NOMO-1 treated with DMSO at 0.1 percent for 48 hours (cell line): Measurements from ENCODE around the gene SPIRE1.
A peak's percentile ranks its signal among the peaks of the same experiment; 100 is the strongest.
"Not testable (repeated sequence)": the region's sequence is repeated elsewhere in the genome, so short reads cannot be mapped to it uniquely, and the experiment has no call there.

ENCODE experiments used
- DNase-seq: peaks from one replicate; lab custom pipeline; 2025; ENCODE audit not compliant: unreplicated experiment; lab: John Stamatoyannopoulos, UW

The SPIRE1 gene

DNA sequence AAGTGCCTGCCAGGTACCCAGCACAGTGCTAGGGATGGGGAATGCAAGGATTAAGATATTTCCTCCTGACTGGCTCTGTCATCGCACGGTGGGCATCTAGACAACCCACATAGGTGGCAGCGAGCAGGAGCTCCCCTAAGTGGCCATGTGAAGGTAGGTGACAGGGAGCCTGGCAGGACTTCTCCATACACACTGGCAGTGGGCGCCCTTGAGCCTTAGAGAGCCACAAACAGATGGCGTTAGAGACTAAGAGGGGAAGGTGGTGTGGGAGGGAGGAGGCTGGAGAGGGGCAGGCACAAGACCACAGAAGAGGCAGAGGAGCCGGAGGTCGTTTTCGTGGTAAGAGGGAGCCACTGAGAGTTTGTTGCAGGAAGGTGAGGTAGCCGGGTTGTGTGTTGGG lies 235.0 kb downstream of the SPIRE1 start:
- no peak for DNase-seq

DNA sequence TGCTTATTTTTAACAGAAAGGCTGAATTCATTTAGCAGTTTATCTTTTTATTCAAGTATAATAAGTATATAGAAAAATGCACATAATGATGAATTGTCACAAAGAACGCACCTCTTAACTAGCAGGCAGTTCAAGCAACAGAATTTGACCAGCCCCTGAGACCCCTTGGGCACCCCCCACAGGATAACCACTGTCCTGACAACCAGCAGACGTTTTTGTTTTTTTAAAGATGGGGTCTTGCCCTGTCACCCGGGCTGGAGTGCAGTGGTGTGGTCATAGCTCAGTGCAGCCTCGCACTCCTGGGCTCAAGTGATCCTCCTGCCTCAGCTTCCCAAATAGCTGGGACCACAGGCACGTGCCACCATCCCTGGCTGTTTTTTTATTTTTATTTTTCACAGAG lies 236.2 kb downstream of the SPIRE1 start:
- DNase-seq = no peak

DNA sequence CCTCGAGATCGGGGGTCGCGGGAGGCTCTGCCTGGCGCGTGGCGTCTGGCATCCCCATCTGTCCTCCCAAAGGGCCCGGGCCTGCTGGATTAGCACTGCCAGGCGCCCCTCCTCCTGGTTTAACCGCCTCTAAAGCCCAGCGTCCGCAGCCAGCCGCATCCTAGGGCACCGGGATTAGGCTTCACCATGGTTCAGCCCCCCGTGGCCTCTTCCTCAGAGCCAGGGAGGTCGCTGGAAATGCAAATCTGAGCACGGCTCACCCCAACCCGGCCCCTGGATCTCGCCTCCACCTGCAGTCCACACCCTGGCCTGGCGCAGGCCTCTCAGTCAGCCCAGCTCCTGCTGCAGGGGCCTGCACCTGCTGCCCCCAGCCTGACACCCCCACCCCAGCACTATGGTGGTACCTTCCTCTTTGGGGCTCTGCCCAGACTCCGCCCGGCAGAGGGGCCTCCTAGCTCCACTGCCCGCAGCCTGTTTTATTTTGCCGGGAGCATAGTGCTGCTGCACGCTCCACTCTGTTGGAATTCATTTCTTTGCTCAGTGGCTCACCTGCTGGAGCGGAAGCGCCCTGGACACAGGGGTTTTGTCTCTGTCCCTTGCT lies 237.0 kb downstream of the SPIRE1 start:
- DNase-seq = no peak

DNA sequence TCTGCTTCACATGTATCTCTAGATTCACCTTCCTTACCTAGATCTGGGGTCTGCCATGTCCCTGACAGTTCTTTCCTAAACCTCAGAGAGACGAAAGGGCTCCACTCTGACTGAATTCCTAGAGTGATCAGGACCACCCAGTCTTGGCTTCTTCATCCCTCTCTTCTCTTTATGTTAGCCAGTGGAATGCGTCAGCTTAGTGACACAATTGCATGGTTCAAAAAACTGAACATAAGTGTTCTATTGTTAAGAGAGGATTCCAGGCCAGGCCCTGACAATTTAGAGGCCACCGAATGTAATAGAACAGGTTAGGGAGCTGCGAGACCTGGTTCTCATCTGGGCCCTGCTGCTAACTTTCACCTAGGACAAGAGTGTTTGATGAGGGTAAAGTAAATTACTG lies 240.2 kb downstream of the SPIRE1 start:
- DNase-seq = no peak

DNA sequence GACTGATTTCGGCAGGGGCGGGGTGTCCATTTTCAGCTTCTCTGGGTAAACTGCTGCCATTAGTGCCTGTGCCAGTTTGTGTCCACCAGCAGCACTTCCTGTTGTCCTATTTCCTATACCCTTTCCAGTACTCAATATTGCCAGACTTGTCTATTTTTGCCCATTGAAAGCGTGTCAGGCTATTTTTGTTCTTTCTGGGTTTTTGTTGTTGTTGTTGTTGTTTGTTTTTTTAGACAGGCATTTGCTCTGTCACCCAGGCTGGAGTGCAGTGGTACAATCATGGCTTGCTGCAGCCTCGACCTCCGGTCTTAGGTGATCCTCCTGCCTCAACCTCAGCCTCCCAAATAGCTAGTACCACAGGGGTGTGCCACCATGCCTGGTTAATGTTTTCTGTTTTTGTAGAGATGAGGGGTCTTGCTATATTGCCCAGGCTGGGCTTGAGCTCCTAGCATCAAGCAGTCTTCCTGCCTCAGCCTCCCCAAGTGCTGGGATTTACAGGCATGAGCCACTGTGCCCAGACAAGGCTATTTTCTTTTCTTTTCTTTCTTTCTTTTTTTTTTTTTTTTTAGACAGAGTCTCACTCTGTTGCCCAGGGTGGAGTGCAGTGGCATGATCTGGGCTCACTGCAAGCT lies 241.7 kb downstream of the SPIRE1 start:
- no peak for DNase-seq

DNA sequence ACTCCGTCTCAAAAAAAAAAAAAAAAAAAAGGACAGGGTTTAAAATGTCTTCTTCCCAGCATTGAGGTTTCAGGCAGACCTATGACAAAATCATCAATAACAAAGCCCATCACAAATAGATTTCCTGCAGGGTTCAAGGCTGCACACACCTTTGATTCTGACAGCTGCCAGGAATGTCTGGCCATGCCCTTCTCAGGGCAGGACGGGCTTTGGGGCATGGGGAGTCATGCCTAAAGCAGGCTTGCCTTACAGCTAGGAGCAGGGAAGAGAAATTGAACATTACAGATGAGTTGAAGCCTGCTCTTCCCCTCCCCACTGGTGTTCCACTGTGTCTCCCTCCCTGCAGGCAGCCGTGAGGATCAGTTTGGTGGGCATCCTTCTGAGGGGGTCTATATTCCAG lies 246.5 kb downstream of the SPIRE1 start:
- no peak for DNase-seq

DNA sequence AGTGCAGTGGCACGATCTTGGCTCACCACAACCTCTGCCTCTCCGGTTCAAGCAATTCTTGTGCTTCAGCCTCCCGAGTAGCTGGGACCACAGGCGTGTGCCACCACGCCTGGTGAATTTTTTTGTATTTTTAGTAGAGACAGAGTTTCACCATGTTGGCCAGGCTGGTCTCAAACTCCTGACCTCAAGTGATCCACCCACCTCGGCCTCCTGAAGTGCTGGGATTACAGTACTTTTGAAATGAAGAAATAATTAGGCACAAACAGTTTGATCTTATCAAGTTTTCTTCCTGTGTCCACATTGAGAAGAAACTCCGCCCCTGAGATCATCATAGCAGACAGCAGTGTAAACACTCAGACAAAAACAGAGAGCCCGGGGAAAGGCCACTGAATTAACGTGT lies 247.2 kb downstream of the SPIRE1 start:
- not testable (repeated sequence) for DNase-seq

DNA sequence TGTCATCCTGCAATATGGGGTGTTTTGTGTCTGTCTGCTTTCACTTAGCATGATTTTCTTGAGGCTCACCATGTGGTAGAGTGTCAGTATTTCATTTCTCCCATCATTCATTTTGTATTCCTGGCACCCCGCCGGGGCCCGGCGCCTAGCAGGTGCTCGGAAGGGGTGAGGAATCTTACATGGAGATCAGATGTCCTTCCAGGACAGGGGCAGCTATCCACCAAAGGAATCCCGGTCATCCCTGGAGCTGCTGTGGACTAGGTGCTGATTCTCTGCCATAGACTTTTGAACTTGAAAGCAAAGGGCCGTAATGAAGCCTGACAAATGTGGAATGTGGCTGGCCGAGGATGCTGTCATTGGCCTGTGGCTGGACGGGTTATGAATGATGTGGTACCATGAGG lies 247.8 kb downstream of the SPIRE1 start:
- DNase-seq = no peak

DNA sequence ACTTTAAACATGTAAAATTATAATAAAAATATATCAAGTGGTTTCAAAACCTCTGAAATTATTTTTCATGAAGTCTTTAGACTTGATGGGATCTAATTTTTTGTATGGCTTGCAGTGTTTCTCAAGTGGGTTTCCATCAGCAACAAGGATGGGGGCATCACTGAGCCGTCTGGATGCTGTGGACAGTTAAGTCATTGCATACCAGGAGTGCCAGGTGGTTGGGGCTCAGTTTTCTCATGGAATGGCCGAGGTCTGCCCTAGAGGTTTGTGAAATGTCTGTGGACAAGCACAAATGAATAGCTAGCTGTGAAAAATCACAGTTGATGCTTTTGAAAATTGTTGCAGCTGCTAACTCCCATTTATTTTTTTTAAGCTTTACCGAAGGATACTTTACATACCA lies 248.4 kb downstream of the SPIRE1 start:
- DNase-seq = no peak

DNA sequence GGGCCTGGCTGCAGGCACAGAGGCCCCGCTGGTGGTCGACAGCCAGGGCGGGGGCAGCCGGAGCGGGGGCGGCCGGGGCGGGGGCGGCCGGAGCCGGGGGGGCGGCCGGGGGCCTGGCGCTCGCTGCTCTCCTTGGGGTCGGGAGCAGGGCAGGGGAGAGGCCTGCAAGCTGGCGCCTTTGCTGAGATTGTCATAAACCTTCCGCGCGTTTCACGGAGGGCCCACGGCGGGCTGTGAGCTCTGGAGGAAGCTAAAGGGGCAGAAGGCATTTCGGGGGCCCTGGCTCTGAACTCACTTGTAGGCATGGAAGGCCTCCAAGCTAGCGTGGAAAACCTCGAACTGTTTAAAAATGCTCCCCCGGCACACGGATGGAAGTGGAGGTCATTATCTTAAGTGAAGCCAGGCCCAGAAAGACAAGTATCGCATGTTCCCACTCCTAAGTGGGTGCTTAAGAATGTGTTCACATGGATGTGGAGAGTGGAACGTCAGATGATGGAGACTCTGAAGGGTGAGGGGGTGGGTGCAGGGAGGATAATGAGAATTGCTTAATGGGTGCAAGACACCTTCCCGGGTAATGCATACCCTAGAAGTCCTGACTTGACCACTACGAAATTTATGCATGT lies 249.5 kb downstream of the SPIRE1 start:
- no peak for DNase-seq

DNA sequence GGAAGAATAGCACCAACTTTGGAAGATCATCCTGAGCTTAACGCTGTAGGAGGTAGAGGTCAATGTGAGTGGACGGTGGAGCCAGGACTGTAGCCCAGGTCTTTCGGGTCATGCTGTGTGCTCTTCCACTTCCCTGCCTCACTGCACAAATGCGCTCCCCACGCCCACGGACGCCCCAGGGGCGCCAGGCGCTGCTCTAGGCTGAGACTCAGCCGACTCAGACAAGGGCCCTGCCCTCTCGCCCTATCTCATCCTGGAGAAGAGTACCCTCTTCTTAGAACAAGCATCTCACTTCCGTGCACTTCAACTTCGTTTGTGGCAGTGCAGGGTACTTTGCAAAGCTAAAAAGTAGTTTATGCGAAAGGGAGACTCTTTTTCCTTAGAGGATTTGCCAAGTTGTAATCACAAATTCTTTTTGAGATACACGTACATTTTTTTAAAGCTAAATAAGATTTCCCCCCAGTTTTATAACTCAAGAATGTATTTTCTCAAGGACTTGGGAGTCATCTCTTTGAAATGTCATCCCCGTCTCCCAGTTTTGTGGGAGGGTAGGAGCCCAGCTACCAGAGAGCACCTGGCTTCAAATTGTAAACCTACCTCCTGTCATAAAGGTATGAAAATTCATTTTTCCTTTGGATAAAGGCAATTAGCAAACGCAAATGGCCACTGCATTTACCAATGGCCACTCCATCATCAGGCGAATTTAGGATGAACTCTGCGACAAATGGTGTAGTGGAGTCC lies 251.4 kb downstream of the SPIRE1 start:
- no peak for DNase-seq

DNA sequence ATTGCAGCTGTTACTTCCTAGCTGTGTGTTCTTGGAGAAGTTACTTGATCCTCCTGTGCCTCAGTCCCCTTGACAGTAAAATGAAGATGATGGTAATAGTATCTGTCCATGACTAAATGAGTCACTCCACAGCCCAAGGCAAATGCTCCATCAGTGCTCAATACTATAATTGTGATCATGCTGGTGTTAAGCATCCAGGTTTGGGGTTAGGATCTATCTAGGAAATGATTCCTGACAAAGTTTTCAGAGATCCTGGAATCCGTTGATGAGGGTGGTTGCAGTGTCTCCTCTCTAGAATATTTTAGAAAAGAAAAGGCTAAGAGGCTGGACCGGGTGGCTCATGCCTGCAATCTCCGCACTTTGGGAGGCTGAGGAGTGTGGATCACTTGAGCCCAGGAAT lies 252.8 kb downstream of the SPIRE1 start:
- DNase-seq = no peak

DNA sequence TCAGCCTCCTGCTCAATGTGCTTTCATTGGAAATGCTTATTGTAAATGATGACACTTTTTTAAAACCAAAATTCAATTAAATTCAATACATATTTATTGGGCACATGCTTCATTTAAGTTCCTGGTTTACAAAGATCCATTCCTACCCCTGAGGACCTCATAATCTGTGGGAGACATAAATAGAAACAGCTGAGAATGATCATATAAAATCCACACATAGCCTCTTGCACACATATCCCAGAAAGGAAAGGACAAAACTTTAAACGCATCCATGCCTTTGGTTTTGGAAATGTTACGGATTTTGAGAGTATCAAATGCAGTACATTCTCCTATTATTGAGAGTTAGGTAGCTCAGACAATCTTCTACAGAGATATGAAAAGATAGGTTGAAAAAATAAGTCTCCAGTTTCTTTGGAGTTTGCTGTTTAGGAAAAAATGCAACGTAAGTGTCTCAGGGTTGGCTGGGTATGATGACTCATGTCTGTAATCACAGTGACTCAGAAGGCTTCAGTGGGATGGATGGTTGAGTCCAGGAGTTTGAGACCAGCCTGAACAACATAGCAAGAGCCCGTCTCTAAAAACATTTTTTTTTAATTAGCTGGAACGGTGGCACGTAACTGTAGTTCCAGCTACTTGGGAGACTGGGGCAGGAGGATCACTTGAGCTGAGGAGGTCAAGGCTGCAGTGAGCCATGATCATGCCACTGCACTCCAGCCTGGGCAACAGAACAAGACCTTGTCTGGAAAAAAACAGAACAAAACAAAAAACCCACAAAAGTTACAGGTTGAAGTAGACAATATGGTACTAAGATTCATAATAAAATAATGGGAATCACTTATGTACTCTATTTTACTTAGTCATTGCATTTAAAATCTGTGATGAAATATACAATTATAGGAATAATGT lies 254.1 kb downstream of the SPIRE1 start:
- peak; percentile 13 for DNase-seq

DNA sequence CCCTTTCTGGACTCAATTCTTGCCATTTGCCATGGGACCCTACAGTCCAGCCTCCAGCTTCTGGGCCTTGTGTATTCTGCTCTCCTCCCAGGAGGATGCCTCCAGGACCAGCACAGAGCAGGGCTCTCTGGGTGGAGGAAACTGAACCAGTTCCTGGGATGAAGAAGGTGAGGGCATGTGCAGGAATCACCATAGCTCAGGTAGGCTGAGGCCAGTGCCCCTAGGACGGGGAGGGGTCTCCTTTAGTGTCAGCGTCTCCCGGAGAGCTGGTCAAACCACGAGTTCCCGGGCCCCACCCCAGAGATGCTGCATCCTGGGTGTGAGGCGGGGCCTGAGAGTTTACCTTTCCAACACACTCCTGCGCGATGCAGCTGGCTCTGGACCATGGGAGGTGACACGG lies 256.0 kb downstream of the SPIRE1 start:
- no peak for DNase-seq

DNA sequence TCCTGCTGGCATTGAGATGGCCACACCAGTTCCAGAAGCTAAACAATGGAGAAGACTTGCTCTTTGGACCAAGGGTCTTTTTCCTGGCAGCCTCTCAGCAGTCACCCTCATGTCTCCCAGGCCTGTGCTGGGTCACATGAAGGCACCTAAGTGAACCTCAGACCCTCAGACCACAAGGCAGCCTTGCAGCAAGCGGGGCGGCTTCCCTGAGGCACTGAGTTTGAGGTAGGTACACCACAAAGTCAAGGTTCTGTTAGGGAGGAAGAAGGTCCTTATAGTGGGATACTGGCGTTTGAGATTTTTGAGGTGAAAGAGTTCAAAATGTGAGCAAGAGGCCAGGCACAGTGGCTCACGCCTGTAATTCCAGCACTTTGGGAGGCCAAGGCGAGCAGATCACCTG lies 258.7 kb downstream of the SPIRE1 start:
- no peak for DNase-seq

DNA sequence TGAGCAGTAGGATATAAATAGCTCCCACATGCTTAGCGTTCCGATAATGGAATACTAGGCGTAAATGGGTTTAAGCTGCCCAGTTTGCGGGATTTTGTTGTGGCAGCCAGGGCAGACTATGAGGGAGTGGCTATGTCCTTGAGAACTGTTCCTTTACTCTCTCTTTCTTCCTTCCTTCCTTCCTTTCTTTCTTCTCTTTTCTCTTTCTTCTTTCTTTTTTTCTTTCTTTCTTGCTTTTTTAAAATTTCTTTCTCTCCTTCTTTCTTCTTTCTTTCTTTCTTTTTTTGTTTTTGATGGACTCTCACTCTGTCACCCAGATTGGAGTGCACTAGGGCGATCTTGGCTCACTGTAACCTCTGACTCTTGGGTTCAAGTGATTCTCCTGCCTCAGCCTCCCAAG lies 259.3 kb downstream of the SPIRE1 start:
- DNase-seq = no peak

DNA sequence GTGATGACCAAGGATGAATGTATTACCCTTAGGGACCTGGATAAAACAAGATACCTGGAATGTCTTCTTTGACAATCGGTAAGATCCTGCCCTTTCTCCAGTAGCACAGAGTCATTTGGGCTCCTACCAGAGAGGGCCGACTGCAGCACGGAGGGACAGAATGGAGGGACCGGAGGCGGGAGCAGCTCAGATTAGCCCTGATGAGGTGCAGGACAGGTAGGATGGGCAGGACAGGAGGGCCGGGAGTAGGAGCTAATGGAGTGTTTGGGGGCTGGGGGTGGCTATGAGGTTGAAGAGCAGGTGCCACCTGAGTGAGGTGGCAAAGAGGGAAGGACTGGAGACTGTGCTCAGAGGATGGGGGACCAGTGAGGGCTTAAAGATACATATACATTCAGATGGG lies 260.1 kb downstream of the SPIRE1 start:
- no peak for DNase-seq

DNA sequence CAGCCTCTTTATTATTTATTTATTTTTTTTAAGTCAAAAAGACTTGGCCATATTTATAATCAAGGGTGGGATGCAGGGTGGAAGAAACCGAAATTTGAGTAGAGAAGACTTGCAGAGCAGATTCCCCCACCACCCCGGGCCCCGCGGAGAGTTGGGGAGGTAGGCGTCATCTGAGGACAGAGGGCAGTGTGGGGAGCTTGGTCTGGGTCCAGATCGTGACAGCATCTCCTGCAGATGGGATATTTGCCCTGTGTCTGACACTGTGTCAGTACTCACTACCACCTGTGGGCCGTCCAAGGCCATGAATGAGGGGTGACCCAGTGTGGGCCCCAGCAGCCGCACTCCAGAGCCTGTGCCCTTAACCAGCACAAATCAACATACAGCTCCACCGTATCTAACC lies 260.7 kb downstream of the SPIRE1 start:
- no peak for DNase-seq
